ENCODE results near the gene DPP6.

DPP6 gene

GRCh38 chr7:154436560-154436959, 384.4 kb downstream of the DPP6 start:
- no peak for FAIRE-seq
- no peak for DNase-seq (ENCODE audit: extremely low spot score, insufficient read length, low read depth)

DNA sequence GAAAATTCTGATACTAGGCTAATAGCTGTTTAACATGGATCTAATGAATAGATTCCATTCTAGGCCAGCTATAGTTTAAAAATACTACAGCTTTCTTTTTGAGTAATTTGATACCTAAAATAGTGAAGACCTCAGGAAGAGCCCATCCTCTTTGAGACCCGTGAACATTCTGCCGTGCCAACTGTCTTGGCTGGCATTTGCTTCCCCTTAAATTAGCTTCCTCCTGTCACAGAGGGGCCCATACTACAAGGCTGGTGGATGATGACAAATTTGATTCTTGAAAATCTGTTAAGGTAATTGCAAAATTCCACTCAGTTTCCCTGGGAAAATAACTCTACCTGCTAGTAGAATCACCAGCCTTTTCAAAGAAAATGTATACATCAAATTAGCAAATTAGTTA, 385.0 kb downstream of the DPP6 start:
- DNase-seq (ENCODE audit: extremely low spot score, insufficient read length, low read depth) (no peak), FAIRE-seq (no peak)

DNA sequence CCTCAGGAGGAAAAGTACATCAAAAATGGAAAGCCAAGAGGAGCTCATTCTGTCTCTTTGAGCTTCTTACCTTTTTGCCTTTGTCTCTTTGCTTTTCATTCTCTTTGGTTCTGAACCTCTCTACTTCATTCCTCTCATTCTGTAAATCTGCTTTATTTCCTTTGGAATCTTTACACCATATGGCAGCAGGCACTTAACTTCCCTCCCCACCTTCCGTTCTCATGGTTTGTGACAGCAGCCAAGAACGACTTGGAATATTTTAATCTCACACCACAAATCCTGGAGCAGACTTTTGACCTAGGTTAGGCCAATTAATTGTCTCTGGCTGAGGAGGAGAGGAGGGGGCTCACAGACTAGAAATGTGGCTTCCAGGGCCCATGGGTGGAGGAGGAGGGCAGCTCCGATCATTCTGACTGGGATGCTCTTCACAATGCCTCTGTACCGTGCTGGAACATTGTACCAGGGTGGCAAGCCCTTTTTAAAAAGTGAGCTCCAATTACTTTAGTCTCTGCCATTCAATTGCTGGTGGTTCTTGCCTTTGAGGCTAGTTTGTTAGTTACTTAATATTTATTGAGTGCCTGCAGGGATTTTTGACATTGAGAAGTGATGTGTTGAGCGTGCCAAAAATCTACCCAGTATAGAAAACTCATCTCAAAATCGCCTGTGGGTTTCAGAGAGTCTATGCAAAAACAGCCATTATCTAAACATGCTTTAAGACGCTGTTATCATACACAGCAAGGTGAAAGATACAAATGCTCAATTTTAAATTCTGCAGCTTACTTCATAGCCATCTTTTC, 386.6 kb downstream of the DPP6 start:
- FAIRE-seq, result no peak
- no peak for DNase-seq (ENCODE audit: extremely low spot score, insufficient read length, low read depth)

GRCh38 chr7:154440058-154440457, 387.9 kb downstream of the DPP6 start:
- DNase-seq (ENCODE audit: extremely low spot score, insufficient read length, low read depth) (no peak), FAIRE-seq (no peak)

GRCh38 chr7:154440651-154441050, 388.5 kb downstream of the DPP6 start:
- no peak for FAIRE-seq
- DNase-seq (ENCODE audit: extremely low spot score, insufficient read length, low read depth), result no peak

- DNase-seq (ENCODE audit: extremely low spot score, insufficient read length, low read depth) (no peak), FAIRE-seq (no peak)
Measured at GRCh38 chr7:154441811-154442210, 389.6 kb downstream of the DPP6 start.

- no peak for FAIRE-seq
Measured at GRCh38 chr7:154442939-154443338, 390.7 kb downstream of the DPP6 start.

DNA sequence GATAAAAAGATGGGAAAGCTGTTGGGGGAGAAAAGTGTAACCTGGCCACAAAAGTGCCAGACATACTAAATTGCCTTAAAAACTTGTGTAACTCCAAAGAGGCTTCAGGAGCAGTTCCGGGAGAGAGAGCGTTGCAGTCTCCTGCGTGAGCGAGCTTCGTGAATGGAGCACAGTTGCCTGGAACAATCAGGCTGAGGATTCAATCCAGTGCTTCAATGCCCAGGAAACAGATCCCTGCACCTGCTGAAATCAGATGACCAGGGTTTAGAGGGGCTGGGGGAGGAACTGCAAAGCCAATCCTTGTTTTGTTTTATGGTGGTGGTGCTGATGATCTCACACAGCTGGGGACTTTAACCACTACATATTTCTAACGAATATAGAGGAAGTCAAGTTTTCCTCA, 398.3 kb downstream of the DPP6 start:
- no peak for FAIRE-seq
- DNase-seq (ENCODE audit: extremely low spot score, insufficient read length, low read depth), result no peak

More at GRCh38 chr7:154442939-154443338, 390.7 kb downstream of the DPP6 start:
- no peak for DNase-seq (ENCODE audit: extremely low spot score, insufficient read length, low read depth)

GRCh38 chr7:154451480-154452457, 399.6 kb downstream of the DPP6 start:
- FAIRE-seq (no peak), DNase-seq (ENCODE audit: extremely low spot score, insufficient read length, low read depth) (no peak)

- no peak for DNase-seq (ENCODE audit: extremely low spot score, insufficient read length, low read depth)
- no peak for FAIRE-seq
Measured at GRCh38 chr7:154463794-154464193, 411.6 kb downstream of the DPP6 start.

- FAIRE-seq, result no peak
- DNase-seq (ENCODE audit: extremely low spot score, insufficient read length, low read depth), result no peak
Measured at GRCh38 chr7:154469652-154470051, 417.5 kb downstream of the DPP6 start.

DNA sequence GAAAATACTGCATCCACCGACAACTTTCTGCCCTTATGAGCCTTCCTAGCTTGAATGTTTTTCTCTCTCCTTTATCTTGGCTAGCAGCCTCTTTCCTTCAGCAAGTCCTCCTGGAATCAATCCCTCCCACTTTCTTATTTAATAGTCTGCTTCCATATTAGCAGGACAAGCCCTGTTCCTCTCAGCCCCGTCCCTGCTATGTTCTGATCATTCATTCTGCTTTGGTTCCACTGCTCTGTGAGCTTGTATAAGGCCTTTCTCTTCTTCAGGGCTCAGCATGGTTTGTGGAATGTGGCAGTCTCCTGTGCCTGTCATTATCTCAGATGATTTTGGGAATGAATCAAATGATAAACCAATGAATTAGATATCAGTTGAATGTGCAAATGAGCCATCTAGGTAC, 420.1 kb downstream of the DPP6 start:
- DNase-seq (ENCODE audit: extremely low spot score, insufficient read length, low read depth), result no peak
- FAIRE-seq, result no peak

DNA sequence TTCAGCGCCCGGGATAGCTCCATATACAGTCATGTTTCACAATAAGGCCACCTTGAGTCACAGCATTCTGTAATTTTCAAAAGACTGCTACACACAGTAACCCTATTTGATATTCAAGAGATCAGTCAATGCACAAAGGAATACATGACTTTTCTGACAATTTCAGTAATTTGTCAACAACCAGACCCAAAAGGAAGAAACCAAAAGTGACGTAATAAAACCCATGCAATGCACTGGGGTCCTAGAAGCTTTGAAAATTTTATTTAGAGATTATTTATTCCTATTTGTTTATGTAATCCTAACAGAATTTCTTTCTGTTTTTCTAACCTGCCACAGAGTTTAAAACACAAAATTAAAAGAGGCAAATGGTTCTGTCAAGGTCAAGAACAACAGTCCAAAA, 421.2 kb downstream of the DPP6 start:
- DNase-seq (ENCODE audit: extremely low spot score, insufficient read length, low read depth) (no peak), FAIRE-seq (no peak)

DNA sequence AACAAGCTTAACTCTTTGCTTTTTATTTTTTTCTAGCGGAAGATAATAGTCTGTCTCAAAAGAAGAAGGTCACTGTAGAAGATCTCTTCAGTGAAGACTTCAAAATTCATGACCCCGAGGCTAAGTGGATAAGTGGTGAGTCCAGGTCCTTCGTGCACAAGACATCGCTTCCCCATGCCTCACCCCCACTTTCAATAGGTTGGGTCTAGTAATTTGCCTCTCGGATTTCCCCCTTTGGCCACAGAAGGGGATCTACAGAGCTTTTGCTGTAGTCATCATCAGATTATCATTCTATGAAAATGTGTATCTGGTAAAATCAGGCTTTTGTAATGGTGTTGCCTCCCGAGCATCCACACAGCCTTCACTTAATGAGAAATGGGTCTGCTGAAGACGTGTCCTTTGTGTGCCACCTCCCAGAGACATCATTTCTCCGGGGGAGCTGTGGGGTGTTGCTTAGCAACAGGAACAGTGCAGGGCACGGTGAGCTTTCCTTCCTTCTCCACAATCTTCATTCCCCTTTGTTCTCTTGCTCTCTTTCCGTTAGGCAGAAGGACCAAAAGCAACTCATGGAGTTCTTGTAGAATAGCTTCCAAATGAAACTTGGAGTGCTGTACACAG, 422.8 kb downstream of the DPP6 start:
- no peak for FAIRE-seq
- no peak for DNase-seq (ENCODE audit: extremely low spot score, insufficient read length, low read depth)

- FAIRE-seq, result no peak
- DNase-seq (ENCODE audit: extremely low spot score, insufficient read length, low read depth), result no peak
Measured at GRCh38 chr7:154475864-154476263, 423.7 kb downstream of the DPP6 start.

DNA sequence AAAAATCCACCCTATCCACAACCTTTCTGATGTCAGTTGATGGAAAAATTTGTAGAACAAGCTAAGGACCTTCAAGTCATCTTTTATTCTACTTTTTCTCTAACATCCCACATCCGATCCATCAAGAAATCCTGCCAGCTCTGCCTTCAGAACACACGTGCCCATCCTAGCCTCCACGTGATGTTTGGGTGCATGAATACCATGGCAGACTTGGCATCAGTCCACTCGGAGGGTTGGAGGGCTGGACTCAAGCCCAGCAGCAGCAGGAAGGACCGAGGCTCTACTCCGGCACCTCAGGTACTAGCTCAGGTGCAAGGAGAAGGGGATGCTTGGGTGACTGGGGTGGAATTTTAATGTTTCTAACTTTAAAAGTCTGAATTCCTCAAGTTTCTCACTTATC, 428.6 kb downstream of the DPP6 start:
- DNase-seq (ENCODE audit: extremely low spot score, insufficient read length, low read depth) (no peak), FAIRE-seq (no peak)

GRCh38 chr7:154482863-154483262, 430.7 kb downstream of the DPP6 start:
- FAIRE-seq, result no peak

DNA sequence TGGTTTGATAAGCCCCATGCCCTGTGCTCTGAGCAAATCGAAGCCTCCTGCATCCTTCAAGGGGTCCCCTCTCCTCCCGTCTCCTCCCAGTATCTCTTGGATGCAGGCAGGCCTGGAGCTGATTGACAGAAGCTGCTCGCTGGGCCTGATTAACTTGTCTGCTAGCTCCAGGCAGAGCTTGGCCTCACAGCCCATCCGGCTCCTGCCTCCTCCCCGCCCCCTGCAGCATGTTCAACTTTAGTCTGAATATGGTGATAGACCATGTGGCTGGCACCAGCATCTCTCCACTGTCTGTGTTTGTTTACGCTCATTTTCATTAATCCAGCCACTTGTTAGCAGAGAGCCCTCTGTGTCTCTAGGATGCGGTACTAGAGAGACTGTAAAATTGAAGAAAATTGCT, 432.2 kb downstream of the DPP6 start:
- DNase-seq (ENCODE audit: extremely low spot score, insufficient read length, low read depth) (no peak), FAIRE-seq (no peak)

More at GRCh38 chr7:154482863-154483262, 430.7 kb downstream of the DPP6 start:
- no peak for DNase-seq (ENCODE audit: extremely low spot score, insufficient read length, low read depth)

DNA sequence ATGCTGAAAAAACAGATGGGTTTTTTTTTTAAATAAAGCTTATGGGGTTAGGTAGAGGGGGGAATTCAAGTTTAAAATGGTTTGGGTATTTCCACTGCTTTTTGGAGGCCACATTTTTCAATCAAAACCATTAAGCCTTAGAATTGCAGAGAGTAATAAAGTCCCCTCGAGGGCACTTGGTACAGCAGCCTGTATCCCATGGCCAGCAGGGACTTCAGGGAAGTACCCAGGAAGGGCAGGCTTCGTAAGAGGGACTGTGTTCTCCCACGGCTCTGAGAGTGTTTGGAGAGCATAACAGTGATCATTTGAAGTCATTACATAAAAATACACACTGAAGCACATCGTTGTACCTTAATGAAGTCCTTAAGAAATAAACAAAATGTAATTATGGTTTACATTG, 432.7 kb downstream of the DPP6 start:
- DNase-seq (ENCODE audit: extremely low spot score, insufficient read length, low read depth) (no peak), FAIRE-seq (no peak)

GRCh38 chr7:154489897-154490296, 437.7 kb downstream of the DPP6 start:
- no peak for DNase-seq (ENCODE audit: extremely low spot score, insufficient read length, low read depth)
- FAIRE-seq, result no peak

DNA sequence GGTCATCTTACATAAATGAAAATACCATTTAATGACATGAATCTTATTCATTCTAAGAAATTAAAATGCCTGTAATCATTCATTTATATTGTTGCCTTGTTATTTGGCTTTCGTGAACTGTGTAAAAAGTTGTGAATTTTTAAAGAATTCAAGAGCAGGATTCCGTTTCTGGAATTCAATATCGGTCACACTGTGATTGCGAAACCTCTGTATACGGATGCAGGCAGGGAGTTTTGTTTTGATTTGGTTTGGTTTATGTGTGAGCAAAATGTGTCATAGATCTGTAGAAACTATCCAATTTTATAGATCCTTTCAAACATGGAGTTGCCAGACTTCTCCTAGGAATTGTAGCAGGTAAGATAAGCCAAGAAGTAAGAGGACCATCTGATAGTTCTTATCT, 441.4 kb downstream of the DPP6 start:
- DNase-seq (ENCODE audit: extremely low spot score, insufficient read length, low read depth) (no peak), FAIRE-seq (no peak)
